H54 (cell line): ENCODE results near the gene RFC5.
A peak's percentile ranks its signal among the peaks of the same experiment; 100 is the strongest.

Source experiments
- DNase-seq: peaks from one replicate; pipeline ENCODE4 v3.0.0; 2011; ENCODE audit warnings: low spot score, mixed read lengths; ENCODE audit not compliant: insufficient read length
- FAIRE-seq: peaks from 3 replicates; lab custom pipeline; 2011; peaks lifted over from hg19 to GRCh38; lab: Jason Lieb, UNC
- POLR2A ChIP-seq: IDR thresholded peaks from 2 replicates; pipeline ENCODE4 v1.6.1; 2011; ENCODE audit warnings: low read depth, mild to moderate bottlenecking, low read length

RFC5 gene, protein sequence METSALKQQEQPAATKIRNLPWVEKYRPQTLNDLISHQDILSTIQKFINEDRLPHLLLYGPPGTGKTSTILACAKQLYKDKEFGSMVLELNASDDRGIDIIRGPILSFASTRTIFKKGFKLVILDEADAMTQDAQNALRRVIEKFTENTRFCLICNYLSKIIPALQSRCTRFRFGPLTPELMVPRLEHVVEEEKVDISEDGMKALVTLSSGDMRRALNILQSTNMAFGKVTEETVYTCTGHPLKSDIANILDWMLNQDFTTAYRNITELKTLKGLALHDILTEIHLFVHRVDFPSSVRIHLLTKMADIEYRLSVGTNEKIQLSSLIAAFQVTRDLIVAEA

GRCh38 chr12:118016424-118017264 is at the start of gene RFC5:
Gene RFC5, plus strand, starts transcription at chr12:118016703. Its CDS starts 125 bp downstream, at chr12:118016828.
- DNase-seq (peak; percentile 94), FAIRE-seq (peak; percentile 78)
- TF ChIP-seq POLR2A, result peak; percentile 56

GRCh38 chr12:117967043-117967442 is 49.5 kb upstream of the RFC5 start:
- DNase-seq (no peak), FAIRE-seq (no peak)
- TF ChIP-seq POLR2A, result no peak

- no peak for FAIRE-seq
- TF ChIP-seq POLR2A, result no peak
- no peak for DNase-seq
These were observed 49.0 kb upstream of the RFC5 start for GRCh38 chr12:117967512-117967911.

GRCh38 chr12:117968151-117968789 is 48.2 kb upstream of the RFC5 start:
- DNase-seq, result no peak
- TF ChIP-seq POLR2A, result no peak
- no peak for FAIRE-seq

DNA sequence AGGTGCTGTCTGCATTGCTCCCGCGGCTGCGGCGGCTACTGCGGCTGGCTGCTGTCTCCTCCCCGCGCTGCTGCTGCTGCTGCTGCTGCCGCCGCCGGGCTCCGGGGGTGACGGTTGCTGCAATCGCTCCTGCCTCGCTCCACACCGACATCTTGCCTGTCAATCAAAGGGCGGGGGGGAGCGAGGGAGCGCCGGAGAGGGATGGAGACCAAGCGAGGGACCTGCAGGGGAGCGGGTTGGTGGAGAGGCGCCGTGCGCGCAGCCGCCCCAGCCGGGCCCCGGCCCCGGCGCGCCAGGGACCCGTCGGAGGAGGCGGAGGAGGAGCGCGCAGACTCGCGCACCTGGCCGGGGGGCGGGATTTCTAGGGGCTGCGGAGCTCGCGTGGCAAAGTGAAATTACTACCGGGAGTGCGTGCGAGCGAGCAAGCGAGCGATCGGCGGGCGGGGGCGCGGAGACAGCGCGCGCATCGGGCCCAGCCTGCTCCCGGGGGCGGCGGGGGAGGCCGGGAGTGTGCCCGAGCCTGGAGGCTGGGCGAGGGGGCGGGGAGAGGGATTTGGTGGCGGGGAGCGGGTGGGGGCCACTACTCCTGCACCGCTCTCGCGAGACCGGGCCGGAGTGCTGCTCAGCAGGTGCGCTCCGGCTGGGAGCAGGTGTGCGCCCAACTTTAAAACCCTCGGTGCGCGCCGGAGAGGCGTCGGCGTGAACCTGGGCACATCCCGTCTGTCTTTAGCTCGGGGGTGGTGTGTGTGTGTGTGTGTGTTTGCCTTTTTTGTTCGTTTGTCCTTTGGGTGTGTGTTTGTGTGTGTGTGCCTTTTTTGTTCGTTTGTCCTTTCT is 47.5 kb upstream of the RFC5 start, which contains the start of gene KSR2:
TSS of gene KSR2 (minus strand) at position 165 of the 834 bp plus-strand sequence. CDS start 735 bp downstream, outside the sequence.
- peak; percentile 42 for DNase-seq
- no peak for TF ChIP-seq POLR2A
- FAIRE-seq, result no peak

GRCh38 chr12:117970334-117970733 is 46.2 kb upstream of the RFC5 start:
- TF ChIP-seq POLR2A, result no peak
- no peak for FAIRE-seq

GRCh38 chr12:117972301-117972700 is 44.2 kb upstream of the RFC5 start:
- DNase-seq (no peak), FAIRE-seq (no peak)
- TF ChIP-seq POLR2A, result no peak

More at GRCh38 chr12:117970334-117970733, 46.2 kb upstream of the RFC5 start:
- DNase-seq, result no peak

DNA sequence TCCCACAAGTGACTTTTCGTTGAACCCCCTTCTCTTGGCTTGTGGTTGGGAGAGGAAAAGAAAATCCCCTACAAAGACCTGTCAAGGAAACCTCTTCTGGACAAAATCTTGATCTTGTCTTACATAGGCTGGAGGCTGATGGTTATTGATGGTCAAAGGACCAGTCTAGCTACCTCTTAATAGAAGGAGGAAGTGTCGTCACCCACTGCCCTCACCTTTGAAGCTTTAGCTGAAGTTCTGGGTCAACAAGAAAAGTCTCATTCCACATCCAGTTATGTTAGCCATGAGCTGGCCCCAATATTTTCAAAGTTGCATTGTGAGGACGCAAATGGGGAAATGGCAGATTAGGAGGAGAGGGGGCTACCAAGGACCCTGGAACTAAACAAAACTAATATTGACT is 41.5 kb upstream of the RFC5 start:
- no peak for DNase-seq
- no peak for FAIRE-seq

DNA sequence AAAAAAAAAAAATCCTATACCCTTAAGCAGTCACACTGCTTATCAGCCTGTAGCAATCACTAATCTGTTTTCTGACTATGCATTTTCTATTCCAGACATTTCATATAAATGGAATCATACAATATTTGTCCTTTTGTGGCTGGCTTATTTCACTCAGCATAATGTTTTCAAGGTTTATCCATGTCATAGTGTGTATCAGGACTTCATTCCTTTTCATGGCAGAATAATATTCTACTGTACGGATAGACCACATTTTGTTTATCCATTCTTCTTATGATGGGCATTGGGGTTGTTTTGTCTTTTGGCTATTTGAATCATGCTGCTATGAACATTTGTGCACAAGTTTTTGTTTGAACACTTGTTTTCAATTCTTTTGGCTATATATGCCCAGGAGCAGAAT is 39.1 kb upstream of the RFC5 start:
- FAIRE-seq (no peak), DNase-seq (no peak)
- no peak for TF ChIP-seq POLR2A

More for the DNA sequence above, 41.5 kb upstream of the RFC5 start:
- no peak for TF ChIP-seq POLR2A

GRCh38 chr12:117980616-117981015 is 35.9 kb upstream of the RFC5 start:
- DNase-seq (no peak), FAIRE-seq (no peak)
- no peak for TF ChIP-seq POLR2A

DNA sequence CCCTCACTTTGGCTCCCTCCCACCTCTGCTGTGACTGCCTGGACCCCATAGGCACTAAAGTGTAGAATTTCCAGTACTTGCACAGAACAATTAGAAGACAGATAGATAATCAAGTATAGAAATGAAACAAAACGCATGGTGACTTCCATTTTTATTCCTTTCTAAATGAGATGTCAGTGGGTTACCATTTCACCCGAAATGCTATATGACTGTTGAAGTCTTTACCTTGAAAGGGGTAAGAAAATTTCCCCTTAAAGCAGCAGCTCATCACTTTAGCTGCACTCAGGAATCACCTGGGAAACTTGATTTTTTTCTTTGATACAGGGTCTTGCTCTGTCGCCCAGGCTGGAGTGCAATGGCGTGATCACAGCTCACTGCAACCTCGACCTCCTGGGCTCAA is 35.2 kb upstream of the RFC5 start:
- no peak for FAIRE-seq
- TF ChIP-seq POLR2A, result no peak
- no peak for DNase-seq

DNA sequence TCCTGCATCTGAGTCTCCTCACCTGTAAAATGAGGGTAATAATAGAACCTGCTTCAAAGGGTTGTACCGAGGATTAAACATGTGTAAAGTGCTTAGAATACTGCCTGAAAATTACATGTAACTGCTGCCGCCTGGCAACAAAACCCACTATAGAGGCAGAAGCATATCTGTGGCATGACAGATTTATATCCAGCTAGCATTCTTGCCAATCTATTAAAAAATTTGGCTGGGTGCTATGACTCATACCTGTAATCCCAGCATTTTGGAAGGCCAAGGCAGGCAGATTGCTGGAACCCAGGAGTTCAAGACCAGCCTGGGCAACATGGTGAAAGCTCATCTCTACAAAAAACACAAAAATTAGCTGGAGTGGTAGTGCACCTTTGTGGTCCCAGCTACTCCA is 31.3 kb upstream of the RFC5 start:
- DNase-seq (no peak), FAIRE-seq (no peak)
- no peak for TF ChIP-seq POLR2A
